Ovary (tissue), 3 donors: ENCODE data around the gene JARID2.

Source experiments
- CTCF ChIP-seq, 3 donors: fragments of 450-650 bp in 2 of 3; fragments of 200-600 bp in 1 of 3; IDR thresholded peaks; one replicate each; pipeline versions ENCODE4 v1.5.1 to v1.8.0; 2016 to 2022; ENCODE audit warnings: antibody characterized with exemption in 3 of 3, mild to moderate bottlenecking in 1 of 3
- POLR2A ChIP-seq: fragments of 450-650 bp; IDR thresholded peaks from one replicate; pipeline ENCODE4 v1.6.1; 2017; ENCODE audit warnings: antibody characterized with exemption, mild to moderate bottlenecking, moderate library complexity
- donor health status: DM: no; HTN: no; CAD: no.

- TF ChIP-seq CTCF (IDR thresholded peaks at IDR 0.05) (no peak), POLR2A (no peak)
Measured at GRCh38 chr6:15358579-15359327, 112.9 kb downstream of the JARID2 start.
